ENCODE data around the gene KLHL33.
"Not testable (repeated sequence)": the region's sequence is repeated elsewhere in the genome, so short reads cannot be mapped to it uniquely, and the experiment has no call there.

KLHL33 gene

GRCh38 chr14:20455355-20456300 lies 19.7 kb upstream of the KLHL33 start:
- DNase-seq, result peak; percentile 84
- in situ Hi-C loops (cut with HindIII; ENCODE audit: low pct_ligation_motif_present, low pct_unique_long_range_greater_than_20kb, low sequenced_read_pairs), result no loop called here

GRCh38 chr14:20454516-20455354 lies 18.8 kb upstream of the KLHL33 start, which contains the start of the genes APEX1 and OSGEP:
Gene APEX1 (plus strand): TSS chr14:20455226. CDS start chr14:20455646, 420 bp downstream.
Gene OSGEP (minus strand): TSS chr14:20454812. CDS start chr14:20454683, 129 bp downstream.
- DNase-seq, result peak; percentile 97
- in situ Hi-C loops (cut with HindIII; ENCODE audit: low pct_ligation_motif_present, low pct_unique_long_range_greater_than_20kb, low sequenced_read_pairs), result no loop called here

DNA sequence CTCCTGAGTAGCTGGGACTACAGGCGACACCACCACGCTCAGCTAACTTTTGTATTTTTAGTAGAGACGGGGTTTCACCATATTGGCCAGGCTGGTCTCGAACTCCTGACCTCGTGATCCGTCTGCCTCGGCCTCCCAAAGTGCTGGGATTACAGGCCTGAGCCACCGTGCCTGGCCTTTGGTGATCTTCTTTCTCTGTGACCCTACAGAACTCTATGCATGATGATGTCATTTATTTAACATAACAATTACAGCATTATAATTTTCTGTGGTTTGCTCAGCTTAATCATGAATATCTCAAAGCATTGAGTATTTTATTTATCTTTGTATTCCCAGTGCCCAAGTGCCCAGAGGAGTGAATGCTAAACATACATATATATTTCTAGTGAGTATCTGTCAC lies 16.9 kb upstream of the KLHL33 start:
- in situ Hi-C loops (cut with HindIII; ENCODE audit: low pct_ligation_motif_present, low pct_unique_long_range_greater_than_20kb, low sequenced_read_pairs); DNase-seq: not testable (repeated sequence)

- in situ Hi-C loops (cut with HindIII; ENCODE audit: low pct_ligation_motif_present, low pct_unique_long_range_greater_than_20kb, low sequenced_read_pairs), result no loop called here
- DNase-seq, result no peak
Observed at GRCh38 chr14:20446889-20447288, 10.9 kb upstream of the KLHL33 start.

GRCh38 chr14:20443650-20444049 lies 7.7 kb upstream of the KLHL33 start:
- in situ Hi-C loops (cut with HindIII; ENCODE audit: low pct_ligation_motif_present, low pct_unique_long_range_greater_than_20kb, low sequenced_read_pairs); DNase-seq: not testable (repeated sequence)

- in situ Hi-C loops (cut with HindIII; ENCODE audit: low pct_ligation_motif_present, low pct_unique_long_range_greater_than_20kb, low sequenced_read_pairs), result no loop called here
- DNase-seq, result no peak
Observed at GRCh38 chr14:20441461-20441860, 5.5 kb upstream of the KLHL33 start.

DNA sequence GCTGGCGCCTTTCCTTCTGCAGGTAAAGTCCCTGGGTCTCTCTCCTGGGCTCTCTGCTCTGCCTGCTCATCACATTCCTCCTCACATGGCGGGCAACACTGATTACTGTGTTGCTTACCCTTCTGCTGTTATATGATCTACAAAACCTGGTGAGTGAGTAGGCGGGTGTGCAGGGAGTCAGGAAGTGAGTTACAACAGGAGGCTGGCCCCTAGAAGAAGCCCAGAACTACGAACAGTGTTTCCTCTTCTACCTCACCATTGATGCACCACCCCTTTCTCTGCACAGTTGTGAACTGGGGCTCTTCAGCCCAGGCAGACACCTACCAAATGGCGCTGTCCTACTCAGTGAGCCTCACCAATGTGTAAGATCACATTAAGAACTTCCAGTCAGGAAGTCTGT lies 4.9 kb upstream of the KLHL33 start:
- DNase-seq, result no peak
- in situ Hi-C loops (cut with HindIII; ENCODE audit: low pct_ligation_motif_present, low pct_unique_long_range_greater_than_20kb, low sequenced_read_pairs), result no loop called here

GRCh38 chr14:20440465-20440864 lies 4.5 kb upstream of the KLHL33 start:
- in situ Hi-C loops (cut with HindIII; ENCODE audit: low pct_ligation_motif_present, low pct_unique_long_range_greater_than_20kb, low sequenced_read_pairs), result no loop called here
- DNase-seq, result no peak

DNA sequence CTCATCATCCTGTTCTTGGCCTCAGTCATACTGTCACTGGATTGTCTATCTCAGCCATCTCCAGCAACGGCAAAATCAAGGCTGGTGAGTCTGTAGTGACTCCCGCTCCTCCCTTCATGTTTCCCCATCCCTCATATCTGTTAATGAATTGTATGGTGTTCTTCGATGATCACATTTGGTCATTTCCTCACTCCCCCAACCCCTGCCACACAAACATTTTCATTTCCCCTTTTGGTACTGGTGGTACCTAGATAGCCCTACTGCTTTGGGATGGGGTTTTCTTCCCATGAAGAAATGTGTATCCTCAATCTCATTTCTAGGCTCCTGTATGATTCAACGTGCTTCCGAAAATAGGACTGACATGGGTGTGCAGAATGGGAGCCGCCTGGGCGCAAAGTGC lies 2.7 kb upstream of the KLHL33 start:
- no peak for DNase-seq
- in situ Hi-C loops (cut with HindIII; ENCODE audit: low pct_ligation_motif_present, low pct_unique_long_range_greater_than_20kb, low sequenced_read_pairs), result no loop called here

GRCh38 chr14:20436363-20436755 lies 393 bp upstream of the KLHL33 start:
- no peak for DNase-seq
- in situ Hi-C loops (cut with HindIII; ENCODE audit: low pct_ligation_motif_present, low pct_unique_long_range_greater_than_20kb, low sequenced_read_pairs), result no loop called here

DNA sequence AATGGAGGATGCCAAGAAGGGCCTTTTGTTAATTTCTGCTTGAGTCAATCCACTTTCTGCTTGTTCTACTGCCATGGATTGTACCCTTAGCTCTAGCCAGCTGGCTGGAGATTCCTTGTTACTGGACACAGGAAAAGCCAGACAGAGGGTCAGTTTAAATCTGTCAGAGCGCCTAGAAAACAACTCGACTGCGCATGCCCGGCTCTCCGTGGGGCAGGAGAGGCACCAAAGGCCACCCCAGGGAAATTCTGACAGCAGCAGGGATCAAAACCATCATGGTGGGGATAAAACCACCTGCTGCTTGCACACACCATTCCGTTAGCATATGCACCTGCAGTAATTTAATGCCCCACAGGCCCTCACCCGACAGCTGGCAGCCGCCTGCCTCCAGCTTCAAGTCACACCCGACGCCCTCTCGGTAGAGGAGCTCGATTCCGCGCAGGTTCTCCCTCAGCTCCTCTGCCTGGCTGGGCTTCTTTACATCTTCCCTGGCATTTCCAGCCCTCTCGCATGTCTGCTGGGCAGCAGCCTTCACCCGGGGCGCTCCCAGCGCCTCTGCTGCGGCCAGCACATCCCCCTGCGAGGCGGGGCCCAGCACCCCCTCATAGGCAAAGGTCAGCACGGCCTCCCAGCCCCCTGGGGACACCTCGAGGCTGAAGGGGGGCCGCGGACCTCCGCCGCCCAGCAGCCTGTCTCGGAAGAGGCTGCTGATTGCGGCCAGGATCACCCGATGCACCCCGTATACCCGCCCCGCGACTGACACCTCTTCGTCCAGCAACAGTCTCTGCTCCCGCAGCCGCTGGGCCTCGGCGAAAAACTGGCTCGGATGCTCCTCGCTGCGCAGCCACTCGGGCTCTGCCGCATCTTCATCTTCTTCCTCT lies 1.0 kb downstream of the KLHL33 start:
- in situ Hi-C loops (cut with HindIII; ENCODE audit: low pct_ligation_motif_present, low pct_unique_long_range_greater_than_20kb, low sequenced_read_pairs), result no loop called here
- no peak for DNase-seq

DNA sequence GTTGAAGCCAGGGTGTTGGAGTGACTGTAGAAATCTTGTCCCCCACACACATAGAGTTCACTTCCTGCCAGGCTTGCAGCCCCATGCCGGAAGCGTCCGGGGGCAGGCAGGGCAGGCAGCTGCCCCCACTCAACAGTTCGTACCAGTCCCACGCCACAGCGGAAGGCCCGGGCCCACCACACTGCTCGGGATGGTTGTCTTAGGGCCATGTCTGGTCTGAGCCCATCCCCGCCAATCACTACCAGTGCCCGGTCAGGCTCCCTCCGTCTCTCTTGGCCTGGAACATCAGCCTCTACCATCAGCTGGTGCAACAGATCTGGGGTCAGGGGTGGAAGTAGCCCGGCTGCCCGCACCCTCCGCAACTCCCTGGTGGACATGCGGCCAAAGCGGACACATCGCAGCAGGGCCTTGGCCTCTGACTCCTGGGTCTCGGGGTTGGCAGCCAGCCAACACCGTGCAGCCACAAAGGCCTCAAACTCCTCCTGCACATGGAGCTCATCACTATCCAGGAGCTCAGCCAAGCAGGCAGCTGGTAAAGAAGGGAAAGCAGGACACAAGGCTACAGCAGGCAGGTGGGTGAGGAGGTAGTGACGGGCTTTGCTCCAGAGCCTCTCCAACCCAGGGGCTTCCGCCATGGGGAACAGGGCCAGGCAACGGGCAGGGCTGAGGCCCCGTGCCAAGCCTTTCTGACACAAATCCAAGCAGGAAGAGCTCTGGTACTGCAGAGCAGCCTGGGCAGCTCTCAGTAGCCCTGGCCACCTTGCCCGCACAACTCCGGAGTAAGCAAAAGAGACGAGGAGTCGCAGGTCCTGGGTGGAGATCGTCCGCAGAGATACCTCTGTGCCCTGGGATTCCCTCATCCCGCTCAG lies 5.9 kb downstream of the KLHL33 start:
- in situ Hi-C loops (cut with HindIII; ENCODE audit: low pct_ligation_motif_present, low pct_unique_long_range_greater_than_20kb, low sequenced_read_pairs), result no loop called here
- no peak for DNase-seq

DNA sequence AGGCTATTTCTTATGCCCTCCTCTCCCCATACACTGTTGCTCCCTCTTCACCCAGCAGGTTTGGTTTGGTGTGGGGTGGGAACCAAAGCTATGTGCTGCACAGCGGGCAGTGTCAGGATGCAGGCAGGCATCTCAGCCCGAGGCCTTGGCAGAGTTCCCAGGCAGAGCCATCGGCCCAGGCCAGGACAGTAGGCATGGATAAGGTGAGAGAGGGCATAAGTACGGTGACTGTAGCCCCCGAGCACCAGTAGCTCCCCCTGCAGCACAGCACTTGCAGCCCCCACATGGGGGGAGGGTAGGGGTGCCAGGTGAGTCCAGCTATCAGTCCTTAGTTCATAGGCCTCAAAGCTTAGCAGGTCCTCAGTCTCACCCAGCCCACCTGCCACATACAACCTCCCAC lies 7.2 kb downstream of the KLHL33 start:
- in situ Hi-C loops (cut with HindIII; ENCODE audit: low pct_ligation_motif_present, low pct_unique_long_range_greater_than_20kb, low sequenced_read_pairs), result no loop called here
- DNase-seq, result no peak

GRCh38 chr14:20428010-20428365 lies 8.0 kb downstream of the KLHL33 start:
- in situ Hi-C loops (cut with HindIII; ENCODE audit: low pct_ligation_motif_present, low pct_unique_long_range_greater_than_20kb, low sequenced_read_pairs), result no loop called here
- no peak for DNase-seq

DNA sequence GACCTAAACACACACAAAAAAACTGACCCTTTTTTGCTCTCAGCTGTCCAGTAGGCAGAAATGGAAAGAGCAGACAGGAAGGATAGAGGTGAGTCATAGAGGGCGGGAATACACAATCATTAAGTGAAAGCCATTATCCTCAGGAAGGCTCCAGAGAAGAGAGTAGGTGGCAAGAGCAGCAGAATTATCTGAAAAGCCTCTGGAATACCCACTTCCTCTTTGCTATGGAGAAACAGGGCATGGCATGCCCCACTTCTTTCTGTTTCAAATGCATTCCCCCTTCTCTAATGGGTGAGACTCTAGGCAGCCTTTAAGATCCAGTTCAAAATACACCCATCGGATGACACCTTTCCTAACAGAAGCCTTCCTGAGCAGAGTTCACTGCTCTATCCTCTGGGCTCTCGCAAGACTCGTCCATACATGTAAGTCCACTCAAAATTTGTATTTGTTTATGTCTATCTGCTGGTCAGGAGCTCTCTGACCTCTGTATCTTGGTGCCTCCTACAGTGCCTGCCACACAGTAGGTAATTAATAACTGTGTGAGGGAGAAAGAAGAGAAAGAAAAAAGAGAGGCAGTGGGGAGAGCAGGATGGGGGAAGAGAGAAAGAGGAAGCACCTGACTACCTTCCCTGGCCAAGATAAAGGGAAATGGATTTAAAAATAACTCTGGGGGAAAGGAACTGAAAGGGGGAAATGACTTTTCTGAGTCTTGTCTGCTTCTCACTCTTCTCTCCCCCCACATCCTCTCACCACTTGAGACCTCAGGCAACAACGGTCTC lies 8.5 kb downstream of the KLHL33 start:
- peak; percentile 70 for DNase-seq
- in situ Hi-C loops (cut with HindIII; ENCODE audit: low pct_ligation_motif_present, low pct_unique_long_range_greater_than_20kb, low sequenced_read_pairs), result no loop called here

DNA sequence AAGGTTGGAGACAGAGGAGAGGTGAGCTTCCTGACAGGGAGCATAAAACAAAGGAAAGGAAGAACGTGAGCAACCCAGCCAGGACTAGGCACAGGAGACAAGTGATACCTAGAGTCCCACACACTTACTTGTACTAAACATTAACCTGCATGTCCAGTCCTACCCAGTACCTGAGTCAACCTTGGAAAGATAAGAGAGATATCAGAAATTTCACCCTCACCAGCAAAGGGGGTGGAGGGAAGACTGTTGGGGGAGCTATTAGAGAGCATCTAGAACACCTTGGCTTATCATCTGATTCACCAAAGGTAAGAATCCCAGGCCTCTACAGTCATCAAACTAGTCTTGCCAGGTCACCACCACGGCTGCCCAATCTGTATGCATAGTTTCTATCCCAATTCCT lies 11.1 kb downstream of the KLHL33 start:
- in situ Hi-C loops (cut with HindIII; ENCODE audit: low pct_ligation_motif_present, low pct_unique_long_range_greater_than_20kb, low sequenced_read_pairs), result no loop called here
- no peak for DNase-seq

- in situ Hi-C loops (cut with HindIII; ENCODE audit: low pct_ligation_motif_present, low pct_unique_long_range_greater_than_20kb, low sequenced_read_pairs), result no loop called here
- DNase-seq, result no peak
Observed at GRCh38 chr14:20422886-20423285, 13.1 kb downstream of the KLHL33 start.

Data from ACHN (cell line).